GDM1 (cell line): ENCODE data around the gene NARS2.
"Not testable (repeated sequence)": the region's sequence is repeated elsewhere in the genome, so short reads cannot be mapped to it uniquely, and the experiment has no call there.

Experiments
- DNase-seq: peaks from one replicate; lab custom pipeline; 2025; lab: John Stamatoyannopoulos, UW

Gene NARS2

DNA sequence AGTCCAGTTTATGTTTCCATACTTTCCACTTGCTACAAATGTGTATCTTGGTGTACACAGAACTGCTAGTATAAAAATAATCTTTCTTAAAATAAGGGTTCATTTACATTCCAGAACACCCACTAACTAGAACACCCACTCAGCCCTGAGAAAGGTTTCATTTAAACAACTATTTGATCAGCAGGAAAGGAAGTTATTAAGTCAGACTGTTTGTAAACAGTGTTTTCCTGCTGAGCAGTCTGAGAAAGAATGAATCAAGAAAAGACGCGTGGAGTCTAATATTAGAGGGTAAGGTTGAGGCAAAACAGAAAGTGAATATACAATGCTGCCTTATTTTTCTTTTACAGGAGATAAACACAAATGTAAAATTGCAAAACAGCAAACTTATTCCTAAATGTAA is 32.7 kb downstream of the NARS2 start:
- DNase-seq, result no peak

DNA sequence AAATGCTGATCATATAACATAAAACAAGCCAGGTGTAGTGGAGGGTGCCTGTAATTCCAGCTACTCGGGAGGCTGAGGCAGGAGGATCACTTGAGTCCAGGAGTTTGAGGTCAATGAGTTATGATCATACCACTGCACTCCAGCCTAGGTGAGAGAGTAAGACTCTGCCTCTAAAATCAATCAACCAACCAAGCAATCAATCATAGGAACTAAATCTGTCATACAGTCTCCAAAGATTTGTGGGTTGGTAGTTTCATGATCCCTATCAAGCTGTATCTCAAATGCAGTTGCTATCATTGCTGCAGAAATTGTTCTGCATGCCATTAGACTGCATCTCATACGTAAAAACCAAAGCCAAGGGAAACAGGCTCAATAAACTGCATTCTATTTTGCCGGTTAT is 33.1 kb downstream of the NARS2 start:
- no peak for DNase-seq

DNA sequence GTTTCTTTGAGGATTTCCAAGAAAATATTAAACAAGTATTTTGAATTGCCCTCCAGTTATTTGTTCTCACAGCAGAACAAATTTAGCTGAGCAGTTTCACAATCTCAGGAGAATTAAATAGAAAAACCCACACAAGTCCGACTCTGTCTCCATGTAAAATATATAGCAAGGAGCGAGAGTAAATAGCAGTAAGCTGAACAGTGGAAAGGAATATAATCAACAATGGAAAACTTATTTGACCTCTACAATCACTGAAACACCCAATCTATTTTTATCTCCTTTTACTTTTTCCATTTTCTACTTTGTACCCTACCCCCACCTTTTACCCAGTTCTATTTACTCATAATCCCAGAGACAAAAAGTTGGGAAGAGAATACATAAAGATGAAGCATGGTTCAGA is 34.4 kb downstream of the NARS2 start:
- no peak for DNase-seq

DNA sequence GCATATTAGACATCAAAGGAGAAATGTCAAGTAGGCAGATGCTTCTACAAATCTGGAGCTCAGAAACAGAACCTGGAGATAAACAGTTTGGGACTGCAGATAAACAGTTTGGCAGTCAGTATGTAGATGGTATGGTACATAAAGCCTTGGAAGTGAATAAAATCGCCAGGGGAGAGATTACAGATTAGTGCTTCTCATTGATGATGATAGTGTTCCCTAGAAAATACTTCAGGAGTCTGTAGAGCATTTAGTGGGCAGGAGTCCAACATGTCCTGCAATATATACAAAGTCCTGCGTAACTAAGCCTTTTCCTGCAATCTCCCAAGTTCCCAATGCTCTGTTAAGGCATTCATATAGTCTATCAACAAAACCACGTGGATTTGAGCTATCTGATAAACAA is 35.2 kb downstream of the NARS2 start:
- DNase-seq, result no peak

DNA sequence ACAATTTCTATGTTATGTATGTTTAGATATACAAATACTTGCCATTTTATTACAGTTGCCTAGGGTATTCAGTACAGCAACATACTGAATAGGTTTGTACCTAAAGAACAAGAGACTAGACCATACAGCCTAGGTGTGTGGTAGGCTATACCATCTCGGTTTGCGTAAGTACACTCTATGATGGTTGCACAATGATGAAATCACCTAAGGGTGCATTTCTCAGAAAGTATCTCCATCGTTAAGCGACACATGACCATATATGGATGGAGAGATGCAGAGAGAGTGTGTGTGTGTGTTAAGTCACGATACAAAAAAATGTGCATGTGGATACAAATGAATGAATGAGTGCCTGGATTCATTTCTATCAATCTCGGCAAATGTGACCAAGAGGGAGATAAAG is 37.7 kb downstream of the NARS2 start:
- no peak for DNase-seq

DNA sequence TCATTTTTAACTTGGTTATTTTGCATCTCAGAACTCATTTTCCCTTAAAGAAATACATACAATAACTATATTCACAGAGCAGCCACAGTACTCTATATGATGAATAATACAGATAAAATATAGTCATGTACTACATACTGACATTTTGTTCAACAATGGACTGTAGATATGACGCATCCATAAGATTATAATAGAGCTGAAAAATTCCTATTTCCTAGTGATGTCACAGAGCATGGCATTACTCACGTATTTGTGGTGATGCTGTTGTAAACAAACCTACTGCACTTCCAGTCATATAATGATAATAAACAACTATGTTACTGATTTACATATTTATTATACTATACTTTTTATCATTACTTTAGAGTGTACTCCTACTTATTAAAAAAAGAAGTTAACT is 38.7 kb downstream of the NARS2 start:
- no peak for DNase-seq

DNA sequence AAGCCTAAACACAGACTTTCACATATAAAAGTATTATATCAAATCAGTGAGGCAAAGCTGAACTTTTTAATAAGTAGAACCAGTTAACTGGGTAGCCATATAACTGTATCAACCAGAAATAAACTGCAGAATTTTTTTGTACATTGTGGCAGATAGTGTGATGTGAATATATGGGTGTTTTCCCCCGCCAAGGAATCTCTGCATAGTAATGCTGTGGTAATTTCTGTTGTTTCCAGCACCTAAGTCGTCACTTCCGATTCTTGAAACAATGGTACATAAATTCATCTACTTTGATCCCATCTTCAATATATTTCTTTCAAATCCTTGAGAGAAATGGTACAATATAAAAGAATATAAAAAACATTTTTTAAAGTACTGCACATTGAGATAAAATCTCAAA is 39.6 kb downstream of the NARS2 start:
- no peak for DNase-seq

DNA sequence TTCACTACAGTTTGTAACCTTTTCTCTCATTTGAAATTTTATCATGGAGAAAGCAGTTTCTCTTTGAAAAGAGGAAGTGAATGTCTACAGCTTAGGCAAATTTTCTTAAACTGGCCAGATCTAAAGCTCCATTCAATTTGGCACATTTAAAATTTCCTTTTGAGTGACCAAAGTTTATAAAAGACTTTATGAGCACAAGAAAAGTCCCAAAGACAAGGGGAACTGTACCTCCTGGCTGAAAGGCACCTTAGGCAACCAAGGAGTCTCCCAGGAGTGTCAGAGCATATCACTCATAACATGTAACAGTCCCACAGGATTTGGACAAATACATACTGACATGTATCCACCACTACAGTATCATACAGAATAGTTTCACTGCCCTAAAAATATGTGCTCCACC is 41.3 kb downstream of the NARS2 start:
- no peak for DNase-seq

DNA sequence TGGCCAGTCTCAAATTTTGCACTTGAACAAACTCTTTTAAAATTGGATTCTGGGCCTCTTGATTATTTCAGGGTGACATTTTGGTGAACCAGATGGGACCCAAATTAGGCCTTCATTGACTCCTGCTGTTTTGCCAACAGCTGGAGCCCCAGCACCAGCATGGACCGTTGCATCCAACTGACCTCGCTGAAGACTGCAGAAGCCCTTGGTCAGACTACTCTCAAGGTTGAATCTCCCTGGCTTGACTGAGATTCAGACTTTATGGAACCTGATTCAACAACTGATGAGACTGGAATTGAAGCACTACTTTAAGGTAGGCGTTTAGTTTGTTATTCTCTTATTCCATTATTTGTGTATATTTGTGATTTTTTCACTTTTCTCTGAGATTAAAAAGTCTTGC is 41.7 kb downstream of the NARS2 start:
- no peak for DNase-seq

DNA sequence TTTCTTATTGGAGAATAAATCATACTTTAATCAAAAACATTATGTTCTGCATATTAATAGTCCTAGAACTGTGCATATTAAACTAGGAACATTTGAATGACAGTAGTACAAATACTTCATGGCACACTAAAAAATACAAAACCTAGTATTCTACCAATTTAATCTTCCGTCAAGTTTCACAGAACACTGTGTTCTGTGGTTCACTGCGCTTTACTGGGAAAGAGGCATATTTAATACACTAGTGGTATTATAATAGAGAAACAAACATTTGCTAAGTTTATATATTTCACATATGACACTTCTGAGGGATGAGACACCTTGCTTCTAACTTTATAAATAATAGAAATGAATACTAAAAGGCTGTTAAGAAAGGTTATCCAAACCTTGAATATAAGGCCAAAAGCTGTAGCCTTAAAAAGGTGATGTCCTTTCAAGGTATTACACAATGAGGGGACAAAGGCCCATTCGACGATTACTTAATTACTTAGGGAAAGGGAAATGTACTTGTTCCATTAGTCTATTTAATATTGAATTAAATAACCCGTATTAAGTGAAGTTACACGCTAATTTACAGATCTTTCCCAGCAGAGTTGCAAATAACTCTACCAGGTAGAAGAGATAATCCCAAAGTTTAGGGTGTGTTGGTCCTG is 48.0 kb downstream of the NARS2 start:
- no peak for DNase-seq

DNA sequence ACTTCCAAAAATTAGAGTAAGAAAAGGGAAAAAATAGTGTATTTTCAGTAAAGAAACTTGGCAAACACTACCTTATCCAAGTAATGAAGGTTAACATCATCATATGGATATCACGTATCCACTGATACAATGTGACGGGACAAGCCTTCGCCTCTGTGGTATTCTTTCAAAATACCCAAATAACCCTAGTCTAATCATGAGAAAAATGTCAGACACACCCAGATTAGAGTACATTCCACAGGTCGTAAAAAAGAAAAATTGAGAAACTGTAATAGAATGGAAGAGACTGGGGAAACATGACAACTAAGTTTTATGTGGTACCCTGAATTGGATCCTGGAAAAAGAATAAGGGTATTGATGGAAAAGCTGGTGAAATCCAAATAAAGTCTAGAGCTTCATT is 48.9 kb downstream of the NARS2 start:
- DNase-seq, result no peak

DNA sequence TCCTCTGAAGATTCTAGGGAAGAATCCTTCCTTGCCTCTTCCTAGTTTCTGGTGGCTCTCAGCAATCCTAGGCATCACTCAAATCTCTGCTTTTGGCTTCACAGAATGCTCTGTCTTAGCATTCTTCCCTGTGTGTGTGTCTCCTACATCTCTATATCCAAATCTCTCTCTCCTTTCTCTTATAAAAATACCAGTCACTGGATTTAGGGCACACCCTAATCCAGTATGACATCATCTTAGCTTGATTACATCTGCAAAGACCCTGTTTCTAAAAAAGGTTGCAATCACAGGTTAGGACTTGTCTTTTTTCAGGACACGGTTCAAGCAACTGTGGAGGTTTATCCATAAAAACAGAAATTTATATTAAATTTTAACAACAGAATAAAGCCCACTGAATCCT is 54.4 kb downstream of the NARS2 start:
- no peak for DNase-seq

DNA sequence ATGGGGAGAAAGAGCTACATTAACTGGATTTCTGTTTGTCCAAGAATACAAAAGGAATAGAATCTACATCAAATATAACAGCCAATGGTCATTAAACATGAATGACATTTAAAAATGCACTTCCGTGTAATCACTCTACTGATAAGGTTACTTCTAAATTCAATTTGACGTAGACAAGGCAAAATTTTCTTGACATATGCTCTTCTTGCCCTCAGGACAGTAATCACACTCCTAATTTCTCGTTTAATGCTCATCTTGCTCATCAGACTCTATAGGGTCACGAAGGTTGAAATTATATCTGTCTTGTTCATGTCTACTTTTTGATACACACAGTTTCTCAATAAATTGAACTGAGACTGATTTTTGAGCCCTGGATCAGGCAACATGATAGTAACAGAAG is 58.4 kb downstream of the NARS2 start:
- no peak for DNase-seq

DNA sequence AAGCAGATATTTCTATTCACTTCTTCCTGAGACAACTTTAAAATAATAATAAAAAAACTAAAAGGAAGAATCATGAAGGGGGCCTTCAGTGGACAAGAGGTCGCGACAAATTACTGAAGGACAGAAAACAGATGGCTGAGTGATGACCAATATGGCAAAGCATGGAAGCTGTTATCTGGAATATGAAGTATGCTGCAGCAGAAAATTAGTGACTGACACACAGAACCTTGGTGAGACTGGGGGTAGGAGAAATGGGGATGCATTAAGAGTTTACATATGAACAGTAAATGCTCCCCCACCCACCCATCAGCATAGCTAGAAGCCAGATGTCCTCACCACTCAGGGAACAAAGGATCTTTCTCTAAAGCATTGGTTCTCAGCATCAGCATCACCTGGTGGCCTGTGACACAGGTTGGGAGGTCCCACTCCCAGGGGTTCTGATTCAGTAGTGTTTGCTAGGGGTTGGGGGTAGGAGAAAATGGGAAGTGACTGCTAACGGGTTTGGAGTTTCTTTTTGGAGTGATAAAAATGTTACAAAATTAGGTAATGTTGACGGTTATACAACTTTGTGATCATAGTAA is 59.7 kb downstream of the NARS2 start:
- no peak for DNase-seq

DNA sequence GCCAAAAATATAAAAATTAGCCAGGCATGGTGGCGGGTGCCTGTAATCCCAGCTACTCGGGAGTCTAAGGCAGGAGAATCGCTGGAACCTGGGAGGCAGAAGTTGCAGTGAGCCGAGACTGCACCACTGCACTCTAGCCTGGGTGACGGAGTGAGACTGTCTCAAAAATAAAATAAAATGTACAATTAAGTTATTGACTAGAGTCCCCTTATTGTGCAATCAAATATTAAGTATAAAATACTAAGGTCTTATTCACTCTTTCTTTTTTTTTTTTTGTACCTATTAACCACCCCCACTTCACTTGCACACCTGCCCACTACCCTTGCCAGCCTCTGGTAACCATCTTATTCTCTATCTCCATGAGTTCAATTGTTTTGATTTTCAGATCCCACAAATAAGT is 61.6 kb downstream of the NARS2 start:
- DNase-seq, result not testable (repeated sequence)

DNA sequence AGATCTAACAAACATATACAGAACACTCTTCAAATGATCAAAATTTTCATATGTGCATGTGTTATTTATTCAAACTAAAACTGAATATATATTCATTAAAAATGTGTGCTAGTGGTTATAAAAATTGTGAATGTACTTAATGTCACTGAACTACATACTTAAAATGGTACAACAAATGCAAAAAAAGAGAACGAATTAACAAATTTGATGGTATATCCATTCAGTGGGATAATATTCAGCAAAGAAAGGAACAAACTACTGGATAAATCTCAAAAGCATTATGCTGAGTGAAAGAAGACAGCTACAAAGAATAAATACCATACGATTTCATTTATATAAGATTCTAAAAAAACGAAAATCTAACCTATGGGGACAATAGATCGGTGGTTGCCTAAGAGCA is 64.1 kb downstream of the NARS2 start:
- no peak for DNase-seq

DNA sequence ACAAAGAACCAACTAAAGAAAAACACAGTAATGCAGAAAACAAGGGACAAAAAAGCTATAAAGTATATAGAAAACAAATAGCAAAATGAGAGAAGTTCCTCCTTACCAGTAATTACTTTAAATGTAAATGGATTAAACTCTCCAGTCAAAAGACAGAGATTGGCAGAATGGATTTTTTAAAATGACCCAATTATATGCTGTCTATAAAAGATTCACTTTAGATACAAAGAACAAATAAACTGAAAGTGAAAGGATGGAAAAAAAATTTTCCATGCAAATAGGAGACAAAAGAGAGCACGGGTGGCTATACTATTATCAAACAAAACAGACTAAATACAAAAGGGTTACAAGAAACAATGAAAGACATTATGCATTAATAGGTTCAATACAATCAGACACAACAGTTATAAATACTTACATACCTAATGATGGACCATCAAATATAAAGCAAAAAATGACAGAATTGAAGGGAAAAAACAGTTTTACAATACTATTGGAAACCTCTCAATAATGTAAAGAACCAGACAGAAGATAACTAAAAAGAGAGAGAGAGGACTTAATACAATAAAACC is 64.6 kb downstream of the NARS2 start:
- no peak for DNase-seq

DNA sequence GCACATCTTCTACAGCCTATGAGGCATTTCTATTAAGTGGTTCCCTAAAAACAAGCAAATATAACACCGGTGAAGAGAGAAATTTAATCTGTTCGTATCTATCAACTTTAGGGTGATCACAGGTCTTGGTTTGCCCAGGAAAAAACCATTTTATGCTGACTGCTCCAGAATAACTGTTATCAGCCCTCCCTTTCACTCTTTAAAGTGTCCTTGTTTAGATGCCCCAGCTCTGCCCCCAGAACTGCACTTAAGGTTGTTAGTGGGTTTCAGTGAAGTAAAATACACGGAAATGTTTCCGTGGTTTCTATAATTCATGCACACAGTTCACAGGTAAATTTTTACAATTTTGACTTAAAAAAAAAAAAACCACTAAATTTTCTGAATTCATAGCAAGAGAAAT is 70.0 kb downstream of the NARS2 start:
- DNase-seq, result no peak

DNA sequence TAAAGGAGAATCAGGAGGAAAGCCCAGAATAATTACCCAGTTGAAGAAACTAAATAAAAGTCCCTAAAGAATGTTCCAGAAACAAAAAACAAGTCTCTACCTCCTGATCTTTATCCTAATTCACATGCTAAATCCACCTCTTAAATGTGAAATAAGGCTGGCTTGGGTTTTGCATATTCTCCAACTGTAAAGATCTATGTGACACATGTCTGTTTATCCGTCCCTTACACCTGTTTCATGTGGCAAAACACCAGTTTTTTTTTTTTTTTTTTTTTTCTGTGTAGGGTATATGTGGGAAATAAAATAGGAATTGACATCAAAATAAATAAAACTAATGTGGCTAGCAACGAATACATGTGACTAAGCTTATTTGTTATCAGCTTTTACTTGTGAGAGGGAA is 70.5 kb downstream of the NARS2 start:
- DNase-seq, result no peak

DNA sequence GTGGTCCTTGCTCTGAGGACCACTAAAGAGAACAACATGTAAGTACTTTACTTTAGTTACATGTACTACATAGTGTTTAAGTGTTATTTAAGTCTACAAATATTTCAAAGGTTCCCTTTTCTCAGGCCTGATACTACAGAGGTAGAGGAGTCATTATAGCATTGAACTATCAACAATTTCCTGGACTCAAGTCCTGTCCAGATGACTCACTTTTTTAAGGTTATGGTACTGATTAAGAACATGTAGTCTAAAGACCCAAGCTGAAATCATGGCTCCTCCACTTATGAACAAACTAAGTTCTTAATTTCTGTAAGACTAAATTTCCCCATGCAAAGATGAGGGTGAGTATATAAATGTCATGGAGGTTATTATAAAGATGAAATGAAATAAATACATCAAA is 74.7 kb downstream of the NARS2 start:
- DNase-seq, result no peak

DNA sequence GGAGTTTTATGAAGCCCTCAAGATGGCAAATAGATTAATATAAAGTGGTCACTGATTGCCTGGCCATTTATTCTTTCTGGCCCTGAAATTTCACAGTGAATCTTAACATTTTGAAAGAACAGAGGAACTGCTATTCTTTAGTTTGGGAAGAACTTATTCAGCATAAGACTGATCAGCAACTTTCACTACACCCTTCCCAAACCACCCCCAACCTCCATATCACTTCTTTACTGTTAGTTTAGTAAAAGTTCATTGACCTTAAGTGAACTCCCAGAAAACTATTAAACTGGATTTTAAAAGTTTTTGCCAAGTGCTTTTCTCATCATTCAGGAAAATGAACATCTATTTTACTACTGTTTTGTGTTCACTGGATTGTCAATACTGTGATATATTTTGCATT is 77.4 kb downstream of the NARS2 start:
- DNase-seq, result no peak

DNA sequence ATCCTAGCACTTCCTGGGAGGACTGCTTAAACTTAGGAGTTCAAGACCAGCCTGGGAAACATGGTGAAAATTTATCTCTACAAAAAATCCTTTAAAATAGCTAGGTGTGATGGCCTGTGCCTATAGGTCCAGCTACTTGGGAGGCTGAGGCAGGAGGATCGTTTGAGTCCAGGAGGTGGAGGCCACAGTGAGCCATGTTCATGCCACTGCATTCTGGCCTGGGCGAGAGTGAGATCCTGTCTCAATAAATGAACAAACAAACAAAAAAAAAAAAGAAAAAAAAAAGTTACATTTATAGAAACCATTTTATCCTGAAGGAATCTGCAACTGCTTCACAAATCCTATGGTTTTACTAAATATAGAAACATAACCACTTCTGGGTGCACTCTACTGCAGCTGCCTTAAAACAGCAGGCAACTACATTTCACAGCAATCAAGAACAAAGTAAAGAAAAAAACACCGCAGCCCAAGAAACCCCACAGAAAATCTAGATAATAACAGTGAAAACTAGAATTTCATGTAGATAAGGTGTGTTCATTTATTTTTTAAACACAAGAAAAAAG is 81.2 kb downstream of the NARS2 start:
- no peak for DNase-seq

DNA sequence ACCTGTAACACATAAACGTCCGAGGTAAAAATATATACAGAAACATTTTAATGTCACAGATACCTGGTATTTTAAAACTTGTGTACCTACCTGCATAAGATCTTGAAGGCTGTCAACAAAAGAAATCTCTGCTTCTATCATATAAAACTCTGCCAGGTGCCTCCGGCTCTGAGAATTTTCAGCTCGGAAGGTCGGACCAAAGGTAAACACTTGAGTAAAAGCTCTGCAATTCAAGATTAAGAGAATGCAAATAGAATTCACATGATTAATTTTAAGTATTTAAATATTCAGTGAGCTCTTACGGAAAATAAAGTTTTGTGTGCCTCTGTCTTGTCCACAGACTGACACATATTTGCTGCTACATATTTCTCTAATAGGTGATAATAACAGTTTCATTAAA is 81.7 kb downstream of the NARS2 start:
- no peak for DNase-seq

DNA sequence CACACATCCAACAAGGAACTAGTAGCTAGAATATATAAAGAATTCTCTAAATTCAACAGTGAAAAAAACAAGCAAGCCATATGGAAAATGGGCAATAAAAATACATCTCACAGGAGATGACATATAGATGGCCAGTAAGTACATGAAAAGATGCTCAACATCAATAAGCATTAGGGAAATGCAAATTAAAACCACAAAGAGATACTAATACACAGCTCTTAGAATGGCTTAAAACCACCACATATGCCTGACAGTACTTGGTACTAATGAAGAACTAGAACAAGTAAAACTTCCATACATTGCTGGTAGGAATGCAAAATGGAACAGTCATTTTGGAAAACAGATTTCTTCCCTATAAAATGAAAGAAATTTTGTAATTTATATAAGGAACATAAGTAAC is 85.5 kb downstream of the NARS2 start:
- DNase-seq, result no peak
